Neural progenitor cell (in vitro differentiated cells): Measurements from ENCODE around the gene RNF123. TPM values are rescaled to one million over a fixed set of nuclear protein-coding genes. Genes with fewer than 3 reads are reported as not detected.
A peak's percentile ranks its signal among the peaks of the same experiment; 100 is the strongest.

Source experiments
- DNase-seq: peaks from one replicate; pipeline ENCODE4 v3.0.0-alpha.2; 2016; ENCODE audit warnings: low spot score
- H2AFZ ChIP-seq: fragments of 200-600 bp; sonication (generic); replicated peaks from 2 replicates; pipeline ENCODE4 v1.6.1; 2016; ENCODE audit warnings: antibody characterized with exemption
- H3F3A ChIP-seq: fragments of 200-600 bp; sonication (generic); 2 replicates; pipeline ENCODE4 v1.6.1; 2016; ENCODE audit warnings: antibody characterized with exemption, low read depth
- H3K27ac ChIP-seq: fragments of 200-600 bp; sonication (generic); 2 replicates; pipeline ENCODE4 v1.5.1; 2016; ENCODE audit warnings: mild to moderate bottlenecking
- H3K27me3 ChIP-seq: fragments of 200-600 bp; sonication (generic); 2 replicates; pipeline ENCODE4 v1.6.1; 2016; ENCODE audit warnings: mild to moderate bottlenecking, moderate library complexity
- H3K36me3 ChIP-seq: fragments of 200-600 bp; sonication (generic); 2 replicates; pipeline ENCODE4 v1.5.1; 2016
- H3K4me1 ChIP-seq: fragments of 200-600 bp; sonication (generic); 2 replicates; pipeline ENCODE4 v1.6.1; 2016; ENCODE audit warnings: mixed run types
- H3K4me2 ChIP-seq: fragments of 200-600 bp; sonication (generic); 2 replicates; pipeline ENCODE4 v1.6.1; 2016
- H3K4me3 ChIP-seq: fragments of 200-600 bp; sonication (generic); 2 replicates; pipeline ENCODE4 v1.5.1; 2016
- H3K79me2 ChIP-seq: fragments of 200-600 bp; sonication (generic); 2 replicates; pipeline ENCODE4 v1.6.1; 2016; ENCODE audit warnings: low read depth
- H3K9ac ChIP-seq: fragments of 200-600 bp; sonication (generic); 2 replicates; pipeline ENCODE4 v1.6.1; 2016
- H3K9me3 ChIP-seq: fragments of 200-600 bp; sonication (generic); 2 replicates; pipeline ENCODE4 v1.5.1; 2016; ENCODE audit warnings: low read depth
- H4K20me1 ChIP-seq: fragments of 200-600 bp; sonication (generic); 2 replicates; pipeline ENCODE4 v1.6.1; 2016; ENCODE audit warnings: low read depth
- H3K27ac Mint-ChIP-seq: 3 replicates; pipeline ENCODE4 v1.8.0; 2021; ENCODE audit warnings: mixed read lengths
- H3K27me3 Mint-ChIP-seq: 2 replicates; pipeline ENCODE4 v1.8.0; 2022; ENCODE audit warnings: low read depth, mild to moderate bottlenecking, inconsistent platforms, moderate library complexity, mixed read lengths; ENCODE audit not compliant: insufficient read depth
- H3K36me3 Mint-ChIP-seq: 3 replicates; pipeline ENCODE4 v1.8.0; 2021; ENCODE audit warnings: mixed read lengths
- H3K4me1 Mint-ChIP-seq: 3 replicates; pipeline ENCODE4 v1.8.0; 2021; ENCODE audit warnings: mixed read lengths
- H3K4me3 Mint-ChIP-seq: 3 replicates; pipeline ENCODE4 v1.8.0; 2021; ENCODE audit warnings: mild to moderate bottlenecking, moderate library complexity, mixed read lengths
- H3K9me3 Mint-ChIP-seq: 3 replicates; pipeline ENCODE4 v1.8.0; 2020; ENCODE audit warnings: mixed read lengths
- EZH2 ChIP-seq: fragments of 200-600 bp; sonication (generic); IDR thresholded peaks from 2 replicates; pipeline ENCODE4 v1.6.1; 2017; ENCODE audit warnings: antibody characterized with exemption, mild to moderate bottlenecking, moderate library complexity
- EZH2phosphoT487 ChIP-seq: fragments of 200-600 bp; sonication (generic); IDR thresholded peaks from 2 replicates; pipeline ENCODE4 v1.6.1; 2017; ENCODE audit warnings: antibody characterized with exemption
- total RNA-seq: library from RNA; depleted of rRNA; stranded (reverse); fragments of >200 nt; gene quantifications from 2 replicates; pipeline ENCODE4 v1.2.3, GENCODE V29; 2015; ENCODE audit warnings: low replicate concordance
- TF ChIP-seq, protein P1 (sequence below): fragments of 200-600 bp; sonication (generic); IDR thresholded peaks from 2 replicates; pipeline ENCODE4 v1.5.1; 2017; ENCODE audit warnings: antibody characterized with exemption, mild to moderate bottlenecking

RNF123 gene
- total RNA-seq, 1 donor from 2014 or later = 15.0 TPM

GRCh38 chr3:49673715-49674496, 15.5 kb upstream of the RNF123 start, which contains the start of gene APEH:
APEH (plus strand) TSS chr3:49674351; CDS start chr3:49674402, 51 bp downstream.
- Histone ChIP-seq H3K36me3 (no peaks in the 10 kb centered on the region), H3K4me2 (peak within 1 kb of the TSS; percentile 94), H3F3A (peaks cover 17% of the 10 kb centered on the region), H3K4me1 (peaks cover 8% of the 10 kb centered on the region), H3K27ac (peak within 1 kb of the TSS; percentile 83), H3K9ac (peak within 1 kb of the TSS; percentile 46), H3K9me3 (no peaks in the 10 kb centered on the region), H3K4me3 (peak within 1 kb of the TSS; percentile 81), H3K27me3 (no peaks in the 10 kb centered on the region), H3K79me2 (peaks cover 24% of the 10 kb centered on the region), H2AFZ (peak within 1 kb of the TSS; percentile 54), H4K20me1 (peaks cover 21% of the 10 kb centered on the region)
- Mint-ChIP-seq H3K36me3 (peaks cover 3% of the 10 kb centered on the region), H3K9me3 (no peaks in the 10 kb centered on the region), H3K4me1 (peaks cover 21% of the 10 kb centered on the region), H3K27me3 (peaks cover 2% of the 10 kb centered on the region), H3K4me3 (peak within 1 kb of the TSS; percentile 95), H3K27ac (peak within 1 kb of the TSS; percentile 96)
- DNase-seq = peak; percentile 99
- TF ChIP-seq, protein P1, sequence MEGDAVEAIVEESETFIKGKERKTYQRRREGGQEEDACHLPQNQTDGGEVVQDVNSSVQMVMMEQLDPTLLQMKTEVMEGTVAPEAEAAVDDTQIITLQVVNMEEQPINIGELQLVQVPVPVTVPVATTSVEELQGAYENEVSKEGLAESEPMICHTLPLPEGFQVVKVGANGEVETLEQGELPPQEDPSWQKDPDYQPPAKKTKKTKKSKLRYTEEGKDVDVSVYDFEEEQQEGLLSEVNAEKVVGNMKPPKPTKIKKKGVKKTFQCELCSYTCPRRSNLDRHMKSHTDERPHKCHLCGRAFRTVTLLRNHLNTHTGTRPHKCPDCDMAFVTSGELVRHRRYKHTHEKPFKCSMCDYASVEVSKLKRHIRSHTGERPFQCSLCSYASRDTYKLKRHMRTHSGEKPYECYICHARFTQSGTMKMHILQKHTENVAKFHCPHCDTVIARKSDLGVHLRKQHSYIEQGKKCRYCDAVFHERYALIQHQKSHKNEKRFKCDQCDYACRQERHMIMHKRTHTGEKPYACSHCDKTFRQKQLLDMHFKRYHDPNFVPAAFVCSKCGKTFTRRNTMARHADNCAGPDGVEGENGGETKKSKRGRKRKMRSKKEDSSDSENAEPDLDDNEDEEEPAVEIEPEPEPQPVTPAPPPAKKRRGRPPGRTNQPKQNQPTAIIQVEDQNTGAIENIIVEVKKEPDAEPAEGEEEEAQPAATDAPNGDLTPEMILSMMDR = no peak
- no peak for TF ChIP-seq EZH2phosphoT487
- TF ChIP-seq EZH2 = no peak

DNA sequence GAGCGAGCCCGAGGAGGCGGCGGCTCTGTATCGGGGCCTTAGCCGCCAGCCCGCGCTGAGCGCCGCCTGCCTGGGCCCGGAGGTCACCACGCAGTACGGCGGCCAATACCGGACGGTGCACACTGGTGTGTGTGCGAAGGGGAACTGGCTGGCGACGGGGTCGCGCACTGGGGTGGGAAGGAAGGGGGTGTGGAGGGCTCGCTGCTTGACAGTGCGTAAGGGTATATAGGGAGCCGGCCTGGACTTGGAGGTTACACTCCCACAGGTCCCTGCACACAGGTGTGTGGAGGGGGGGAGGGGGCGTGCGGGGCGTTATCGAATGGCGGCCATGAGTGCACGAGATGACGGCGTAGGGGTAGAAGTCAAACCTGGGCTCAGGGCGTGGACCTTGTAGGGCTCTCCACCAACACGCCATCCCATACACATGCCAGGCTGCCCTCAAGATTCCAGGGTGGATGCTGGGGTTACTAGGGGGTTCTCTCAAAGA, 14.8 kb upstream of the RNF123 start:
- Mint-ChIP-seq H3K4me3 (peak overlapping the region; percentile 95), H3K27me3 (peaks cover 2% of the 10 kb centered on the region), H3K4me1 (peaks cover 19% of the 10 kb centered on the region), H3K36me3 (peaks cover 3% of the 10 kb centered on the region), H3K27ac (no peak overlapping the region), H3K9me3 (no peaks in the 10 kb centered on the region)
- H2AFZ ChIP-seq = no peak overlapping the region
- peak overlapping the region; percentile 81 for H3K4me3 ChIP-seq
- H3K27ac ChIP-seq = no peak overlapping the region
- no peaks in the 10 kb centered on the region for H3K9me3 ChIP-seq
- DNase-seq = no peak
- peaks cover 21% of the 10 kb centered on the region for H4K20me1 ChIP-seq
- no peaks in the 10 kb centered on the region for H3K27me3 ChIP-seq
- no peak for TF ChIP-seq EZH2
- TF ChIP-seq EZH2phosphoT487 = no peak
- TF ChIP-seq, protein P1 = no peak
- H3K79me2 ChIP-seq = peaks cover 24% of the 10 kb centered on the region
- peaks cover 8% of the 10 kb centered on the region for H3K4me1 ChIP-seq
- peak overlapping the region; percentile 94 for H3K4me2 ChIP-seq
- H3K36me3 ChIP-seq = no peaks in the 10 kb centered on the region
- H3K9ac ChIP-seq = peak overlapping the region; percentile 46
- peaks cover 17% of the 10 kb centered on the region for H3F3A ChIP-seq

DNA sequence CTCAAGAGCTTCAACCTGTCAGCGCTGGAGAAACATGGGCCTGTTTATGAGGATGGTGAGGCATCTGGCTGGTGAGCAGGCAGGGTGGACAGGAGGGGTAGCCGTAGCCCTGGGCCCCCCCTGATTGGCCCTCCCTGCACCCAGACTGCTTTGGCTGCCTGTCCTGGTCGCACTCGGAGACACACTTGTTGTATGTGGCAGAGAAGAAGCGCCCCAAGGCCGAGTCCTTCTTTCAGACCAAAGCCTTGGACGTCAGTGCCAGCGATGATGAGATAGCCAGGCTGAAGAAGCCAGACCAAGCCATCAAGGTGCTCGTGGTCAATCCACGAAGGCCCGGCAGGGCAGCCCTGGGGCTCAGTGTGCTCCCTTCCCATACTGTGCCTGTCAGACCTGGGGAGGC, 13.4 kb upstream of the RNF123 start:
- H3K27me3 ChIP-seq = no peaks in the 10 kb centered on the region
- no peak overlapping the region for H3K9ac ChIP-seq
- Mint-ChIP-seq H3K36me3 (peaks cover 8% of the 10 kb centered on the region), H3K27me3 (peaks cover 4% of the 10 kb centered on the region), H3K4me1 (peaks cover 19% of the 10 kb centered on the region), H3K27ac (no peak overlapping the region), H3K9me3 (no peaks in the 10 kb centered on the region), H3K4me3 (peak overlapping the region; percentile 95)
- no peak for DNase-seq
- H2AFZ ChIP-seq = no peak overlapping the region
- no peak overlapping the region for H3K27ac ChIP-seq
- TF ChIP-seq EZH2phosphoT487 = no peak
- no peak for TF ChIP-seq EZH2
- TF ChIP-seq, protein P1 = no peak
- H3K79me2 ChIP-seq = peaks cover 24% of the 10 kb centered on the region
- peaks cover 21% of the 10 kb centered on the region for H4K20me1 ChIP-seq
- H3K9me3 ChIP-seq = no peaks in the 10 kb centered on the region
- H3K36me3 ChIP-seq = no peaks in the 10 kb centered on the region
- H3K4me3 ChIP-seq = no peak overlapping the region
- H3K4me1 ChIP-seq = peaks cover 8% of the 10 kb centered on the region
- peaks cover 17% of the 10 kb centered on the region for H3F3A ChIP-seq
- no peak overlapping the region for H3K4me2 ChIP-seq
